ENCODE measurements around the gene SMIM28. TPM values are rescaled to one million over a fixed set of nuclear protein-coding genes. Genes with fewer than 3 reads are reported as not detected.
A peak's percentile ranks its signal among the peaks of the same experiment; 100 is the strongest.

Gene SMIM28
- total RNA-seq, 1 donor from 2014 or later, result not detected

DNA sequence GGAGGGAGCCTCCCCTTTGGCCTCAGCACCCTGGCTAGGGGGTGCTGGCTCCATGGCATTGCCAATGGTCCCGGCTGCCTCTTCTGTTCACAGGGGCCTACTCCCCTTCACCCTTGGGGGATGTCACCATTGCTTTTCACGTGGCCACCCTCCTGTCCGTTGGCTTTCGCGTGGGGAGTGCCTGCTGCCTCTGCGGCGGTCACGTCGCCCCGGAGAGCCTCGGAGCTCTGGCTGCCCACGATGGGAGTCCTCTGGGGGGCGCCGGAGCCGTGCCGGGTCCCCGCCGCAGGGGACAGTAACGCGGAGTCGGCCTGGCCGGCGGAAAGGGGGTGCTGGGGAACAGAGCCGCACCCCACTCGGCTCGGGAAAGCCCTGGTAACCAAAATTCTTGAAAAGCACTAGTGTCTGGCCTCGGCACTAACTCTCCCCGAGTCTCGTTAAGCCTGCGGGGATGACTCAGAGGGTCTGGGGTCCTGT is 25.7 kb downstream of the SMIM28 start:
- Histone ChIP-seq H3K9me3 (replicated peaks) (no peaks in the 10 kb centered on the region), H3K4me3 (peak overlapping the region; percentile 84), H3K4me1 (peaks cover 47% of the 10 kb centered on the region), H3K27me3 (ENCODE audit: low read depth) (no peaks in the 10 kb centered on the region), H3K27ac (replicated peaks) (peak overlapping the region; percentile 97), H3K36me3 (peaks cover 28% of the 10 kb centered on the region)
- TF ChIP-seq, protein P1, sequence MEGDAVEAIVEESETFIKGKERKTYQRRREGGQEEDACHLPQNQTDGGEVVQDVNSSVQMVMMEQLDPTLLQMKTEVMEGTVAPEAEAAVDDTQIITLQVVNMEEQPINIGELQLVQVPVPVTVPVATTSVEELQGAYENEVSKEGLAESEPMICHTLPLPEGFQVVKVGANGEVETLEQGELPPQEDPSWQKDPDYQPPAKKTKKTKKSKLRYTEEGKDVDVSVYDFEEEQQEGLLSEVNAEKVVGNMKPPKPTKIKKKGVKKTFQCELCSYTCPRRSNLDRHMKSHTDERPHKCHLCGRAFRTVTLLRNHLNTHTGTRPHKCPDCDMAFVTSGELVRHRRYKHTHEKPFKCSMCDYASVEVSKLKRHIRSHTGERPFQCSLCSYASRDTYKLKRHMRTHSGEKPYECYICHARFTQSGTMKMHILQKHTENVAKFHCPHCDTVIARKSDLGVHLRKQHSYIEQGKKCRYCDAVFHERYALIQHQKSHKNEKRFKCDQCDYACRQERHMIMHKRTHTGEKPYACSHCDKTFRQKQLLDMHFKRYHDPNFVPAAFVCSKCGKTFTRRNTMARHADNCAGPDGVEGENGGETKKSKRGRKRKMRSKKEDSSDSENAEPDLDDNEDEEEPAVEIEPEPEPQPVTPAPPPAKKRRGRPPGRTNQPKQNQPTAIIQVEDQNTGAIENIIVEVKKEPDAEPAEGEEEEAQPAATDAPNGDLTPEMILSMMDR (IDR thresholded peaks at IDR 0.05; ENCODE audit: borderline replicate concordance), result peak; percentile 40
- DNase-seq, result peak; percentile 44
- intact Hi-C loops (cut with micrococcal nuclease), result loop anchor here (10.0 kb wide), 1 partner anchor 289 kb away; no protein-coding TSS in a partner anchor

DNA sequence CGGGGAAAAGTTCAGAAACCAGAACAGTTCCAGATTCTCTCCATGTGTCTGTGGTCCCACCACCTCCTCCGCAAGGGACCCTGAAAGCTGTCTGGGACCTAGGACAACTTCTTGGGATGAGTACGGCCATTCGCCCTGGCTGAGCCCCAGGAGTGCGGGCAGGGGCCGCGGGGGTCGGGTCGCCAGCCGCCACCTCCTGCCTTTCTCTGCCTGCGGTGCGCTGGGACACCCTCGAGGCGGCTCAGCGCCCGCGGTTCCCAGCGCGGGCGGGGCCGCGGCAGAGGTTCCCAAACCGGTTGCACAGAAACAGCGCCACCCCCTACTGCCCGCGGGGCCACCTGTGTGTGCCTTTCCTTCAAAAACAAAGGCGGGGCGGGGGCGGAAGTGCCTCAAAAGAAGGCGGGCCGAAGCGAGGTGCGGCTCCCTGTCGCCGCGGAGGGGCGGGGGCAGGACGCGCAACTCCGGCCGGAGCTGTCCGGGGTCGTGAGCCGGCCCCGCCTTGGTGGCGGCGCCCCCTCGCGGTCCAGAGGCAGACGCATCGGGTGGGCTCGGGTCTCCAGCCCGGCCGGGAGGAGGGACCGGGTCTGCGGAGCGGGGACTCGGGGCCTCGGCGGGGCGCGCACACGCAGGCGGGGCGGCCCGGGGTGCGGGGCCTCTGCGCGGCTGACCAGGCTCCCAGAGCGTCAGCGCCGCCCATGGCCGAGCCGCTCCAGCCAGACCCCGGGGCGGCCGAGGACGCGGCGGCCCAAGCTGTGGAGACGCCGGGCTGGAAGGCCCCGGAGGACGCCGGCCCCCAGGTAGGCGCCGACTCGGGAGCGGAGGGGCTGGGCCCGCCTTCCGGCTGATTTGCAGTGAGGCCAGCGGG is 26.3 kb downstream of the SMIM28 start, which contains the start of gene HEBP2:
HEBP2 (plus strand) TSS at position 423 of the 865 bp plus-strand sequence; CDS start at position 696, 273 bp downstream.
- TF ChIP-seq, protein P1 (IDR thresholded peaks at IDR 0.05; ENCODE audit: borderline replicate concordance), result peak; percentile 78
- Histone ChIP-seq H3K9me3 (replicated peaks) (no peaks in the 10 kb centered on the region), H3K27ac (replicated peaks) (peak within 1 kb of the TSS; percentile 97), H3K4me3 (peak within 1 kb of the TSS; percentile 84), H3K36me3 (peaks cover 34% of the 10 kb centered on the region), H3K27me3 (ENCODE audit: low read depth) (no peaks in the 10 kb centered on the region), H3K4me1 (peaks cover 47% of the 10 kb centered on the region)
- intact Hi-C loops (cut with micrococcal nuclease), result loop anchor here (10.0 kb wide), 1 partner anchor 289 kb away; no protein-coding TSS in a partner anchor
- peak; percentile 96 for DNase-seq

DNA sequence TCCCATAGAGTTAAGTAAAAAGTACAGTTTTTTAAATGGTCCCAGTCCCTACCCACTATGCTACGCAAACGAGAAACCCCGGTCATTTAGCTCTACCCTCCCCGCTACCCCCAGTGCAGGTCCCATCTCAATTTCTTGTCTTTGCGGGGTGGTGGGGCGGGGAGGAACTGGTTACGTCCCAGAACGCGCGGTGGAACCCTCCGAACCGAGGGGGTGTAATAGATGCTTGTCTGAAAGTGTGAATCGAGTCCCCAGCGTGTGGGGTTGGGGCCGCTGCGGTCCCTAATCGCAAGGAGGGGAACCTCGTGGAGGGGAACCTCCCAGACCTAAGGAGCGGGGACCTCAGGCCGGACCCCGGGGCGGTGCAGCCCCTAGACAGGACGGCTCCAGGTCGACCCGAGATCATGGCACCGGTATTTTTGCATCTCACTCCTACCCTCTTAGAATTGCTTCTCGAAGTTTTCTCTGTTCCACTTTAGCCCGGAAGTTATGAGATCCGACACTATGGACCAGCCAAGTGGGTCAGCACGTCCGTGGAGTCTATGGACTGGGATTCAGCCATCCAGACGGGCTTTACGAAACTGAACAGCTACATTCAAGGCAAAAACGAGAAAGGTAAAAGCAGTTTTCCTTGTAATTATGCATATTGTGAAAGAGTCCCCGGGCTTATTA is 27.1 kb downstream of the SMIM28 start:
- H3K4me3 ChIP-seq, result peak overlapping the region; percentile 84
- peaks cover 41% of the 10 kb centered on the region for H3K36me3 ChIP-seq
- intact Hi-C loops (cut with micrococcal nuclease), result loop anchor here (10.0 kb wide), 1 partner anchor 290 kb away; no protein-coding TSS in a partner anchor
- DNase-seq, result peak; percentile 29
- H3K9me3 ChIP-seq (replicated peaks), result no peaks in the 10 kb centered on the region
- peak overlapping the region; percentile 97 for H3K27ac ChIP-seq (replicated peaks)
- no peaks in the 10 kb centered on the region for H3K27me3 ChIP-seq (ENCODE audit: low read depth)
- TF ChIP-seq, protein P1 (IDR thresholded peaks at IDR 0.05; ENCODE audit: borderline replicate concordance), result no peak
- peaks cover 44% of the 10 kb centered on the region for H3K4me1 ChIP-seq

DNA sequence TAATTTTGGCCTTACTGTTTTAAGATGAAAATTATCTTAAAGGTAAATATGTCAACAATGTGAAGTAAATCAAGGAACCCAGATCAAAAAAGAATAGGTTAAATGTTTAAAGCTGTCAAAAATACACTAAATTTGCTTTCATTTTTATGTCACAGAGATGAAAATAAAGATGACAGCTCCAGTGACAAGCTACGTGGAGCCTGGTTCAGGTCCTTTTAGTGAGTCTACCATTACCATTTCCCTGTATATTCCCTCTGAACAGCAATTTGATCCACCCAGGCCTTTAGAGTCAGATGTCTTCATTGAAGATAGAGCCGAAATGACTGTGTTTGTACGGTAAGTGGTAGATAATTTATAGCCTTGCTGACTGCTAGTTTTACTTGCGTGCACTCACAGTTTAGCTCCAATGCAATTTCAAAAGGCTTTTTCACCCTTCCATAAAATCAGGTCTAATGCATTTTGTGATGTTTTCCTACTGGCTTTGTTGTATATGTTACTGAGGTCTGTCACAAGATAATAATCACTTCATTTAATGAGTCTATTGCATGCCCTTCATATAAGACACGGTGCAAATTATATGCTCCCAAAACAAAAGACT is 28.2 kb downstream of the SMIM28 start:
- Histone ChIP-seq H3K9me3 (replicated peaks) (no peaks in the 10 kb centered on the region), H3K36me3 (peaks cover 52% of the 10 kb centered on the region), H3K4me3 (no peak overlapping the region), H3K27ac (replicated peaks) (peak overlapping the region; percentile 97), H3K4me1 (peaks cover 36% of the 10 kb centered on the region), H3K27me3 (ENCODE audit: low read depth) (no peaks in the 10 kb centered on the region)
- TF ChIP-seq, protein P1 (IDR thresholded peaks at IDR 0.05; ENCODE audit: borderline replicate concordance), result no peak
- intact Hi-C loops (cut with micrococcal nuclease), result loop anchor here (10.0 kb wide), 1 partner anchor 291 kb away; no protein-coding TSS in a partner anchor
- no peak for DNase-seq

DNA sequence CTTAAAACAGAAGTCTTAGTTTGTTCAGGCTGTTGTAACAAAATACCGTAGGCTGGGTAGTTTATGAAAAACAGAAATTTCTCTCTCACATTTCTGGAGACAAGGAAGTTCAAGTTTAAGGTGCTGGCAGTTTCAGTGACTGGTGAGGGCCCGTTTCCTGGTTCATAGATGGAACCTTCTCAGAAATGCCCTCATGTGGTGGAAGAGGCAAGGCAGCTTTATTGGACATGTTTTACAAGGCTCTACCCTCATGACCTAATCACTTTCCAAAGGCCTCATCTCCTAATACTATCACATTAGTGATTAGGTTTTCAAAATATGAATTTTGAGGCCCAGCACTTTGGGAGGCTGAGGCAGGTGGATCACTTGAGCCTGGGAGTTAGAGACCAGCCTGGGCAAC is 28.7 kb downstream of the SMIM28 start:
- intact Hi-C loops (cut with micrococcal nuclease), result loop anchor here (10.0 kb wide), 1 partner anchor 292 kb away; no protein-coding TSS in a partner anchor
- Histone ChIP-seq H3K27ac (replicated peaks) (no peak overlapping the region), H3K36me3 (peaks cover 56% of the 10 kb centered on the region), H3K4me3 (no peak overlapping the region), H3K9me3 (replicated peaks) (no peaks in the 10 kb centered on the region), H3K27me3 (ENCODE audit: low read depth) (no peaks in the 10 kb centered on the region), H3K4me1 (peaks cover 34% of the 10 kb centered on the region)
- TF ChIP-seq, protein P1 (IDR thresholded peaks at IDR 0.05; ENCODE audit: borderline replicate concordance), result no peak
- DNase-seq, result no peak
